ENCODE data around the gene SRC.

Gene SRC

DNA sequence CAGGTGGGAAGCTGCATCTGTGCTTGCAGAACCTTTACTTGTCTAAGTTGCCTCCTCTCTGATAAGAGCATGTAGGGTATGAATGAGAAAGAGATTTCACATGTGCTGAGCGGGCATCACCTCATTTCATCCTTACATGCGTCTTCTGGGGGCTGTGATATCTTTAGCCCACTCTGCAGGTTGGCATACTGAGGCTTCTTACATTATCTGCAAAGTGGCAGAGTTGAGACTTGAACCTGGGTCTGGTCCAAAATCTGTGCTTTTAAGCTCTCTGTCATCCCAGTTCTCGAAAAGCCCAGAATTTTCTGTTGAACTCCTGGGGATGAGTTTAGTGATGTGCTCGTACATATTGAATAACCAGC lies 2.0 kb upstream of the SRC start:
- no peak for TF ChIP-seq GABPA (IDR thresholded peaks at IDR 0.05; ENCODE audit: low read depth)
- TF ChIP-seq, protein P1, sequence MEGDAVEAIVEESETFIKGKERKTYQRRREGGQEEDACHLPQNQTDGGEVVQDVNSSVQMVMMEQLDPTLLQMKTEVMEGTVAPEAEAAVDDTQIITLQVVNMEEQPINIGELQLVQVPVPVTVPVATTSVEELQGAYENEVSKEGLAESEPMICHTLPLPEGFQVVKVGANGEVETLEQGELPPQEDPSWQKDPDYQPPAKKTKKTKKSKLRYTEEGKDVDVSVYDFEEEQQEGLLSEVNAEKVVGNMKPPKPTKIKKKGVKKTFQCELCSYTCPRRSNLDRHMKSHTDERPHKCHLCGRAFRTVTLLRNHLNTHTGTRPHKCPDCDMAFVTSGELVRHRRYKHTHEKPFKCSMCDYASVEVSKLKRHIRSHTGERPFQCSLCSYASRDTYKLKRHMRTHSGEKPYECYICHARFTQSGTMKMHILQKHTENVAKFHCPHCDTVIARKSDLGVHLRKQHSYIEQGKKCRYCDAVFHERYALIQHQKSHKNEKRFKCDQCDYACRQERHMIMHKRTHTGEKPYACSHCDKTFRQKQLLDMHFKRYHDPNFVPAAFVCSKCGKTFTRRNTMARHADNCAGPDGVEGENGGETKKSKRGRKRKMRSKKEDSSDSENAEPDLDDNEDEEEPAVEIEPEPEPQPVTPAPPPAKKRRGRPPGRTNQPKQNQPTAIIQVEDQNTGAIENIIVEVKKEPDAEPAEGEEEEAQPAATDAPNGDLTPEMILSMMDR (IDR thresholded peaks at IDR 0.05; ENCODE audit: insufficient read depth, low read length), result no peak
- TF ChIP-seq SPI1 (IDR thresholded peaks at IDR 0.05; ENCODE audit: borderline replicate concordance, low read depth), result no peak
- TF ChIP-seq, protein P2, sequence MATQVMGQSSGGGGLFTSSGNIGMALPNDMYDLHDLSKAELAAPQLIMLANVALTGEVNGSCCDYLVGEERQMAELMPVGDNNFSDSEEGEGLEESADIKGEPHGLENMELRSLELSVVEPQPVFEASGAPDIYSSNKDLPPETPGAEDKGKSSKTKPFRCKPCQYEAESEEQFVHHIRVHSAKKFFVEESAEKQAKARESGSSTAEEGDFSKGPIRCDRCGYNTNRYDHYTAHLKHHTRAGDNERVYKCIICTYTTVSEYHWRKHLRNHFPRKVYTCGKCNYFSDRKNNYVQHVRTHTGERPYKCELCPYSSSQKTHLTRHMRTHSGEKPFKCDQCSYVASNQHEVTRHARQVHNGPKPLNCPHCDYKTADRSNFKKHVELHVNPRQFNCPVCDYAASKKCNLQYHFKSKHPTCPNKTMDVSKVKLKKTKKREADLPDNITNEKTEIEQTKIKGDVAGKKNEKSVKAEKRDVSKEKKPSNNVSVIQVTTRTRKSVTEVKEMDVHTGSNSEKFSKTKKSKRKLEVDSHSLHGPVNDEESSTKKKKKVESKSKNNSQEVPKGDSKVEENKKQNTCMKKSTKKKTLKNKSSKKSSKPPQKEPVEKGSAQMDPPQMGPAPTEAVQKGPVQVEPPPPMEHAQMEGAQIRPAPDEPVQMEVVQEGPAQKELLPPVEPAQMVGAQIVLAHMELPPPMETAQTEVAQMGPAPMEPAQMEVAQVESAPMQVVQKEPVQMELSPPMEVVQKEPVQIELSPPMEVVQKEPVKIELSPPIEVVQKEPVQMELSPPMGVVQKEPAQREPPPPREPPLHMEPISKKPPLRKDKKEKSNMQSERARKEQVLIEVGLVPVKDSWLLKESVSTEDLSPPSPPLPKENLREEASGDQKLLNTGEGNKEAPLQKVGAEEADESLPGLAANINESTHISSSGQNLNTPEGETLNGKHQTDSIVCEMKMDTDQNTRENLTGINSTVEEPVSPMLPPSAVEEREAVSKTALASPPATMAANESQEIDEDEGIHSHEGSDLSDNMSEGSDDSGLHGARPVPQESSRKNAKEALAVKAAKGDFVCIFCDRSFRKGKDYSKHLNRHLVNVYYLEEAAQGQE (IDR thresholded peaks at IDR 0.05; ENCODE audit: insufficient replicate concordance, low read depth), result no peak
- no peak for TF ChIP-seq POLR2AphosphoS5 (IDR thresholded peaks at IDR 0.05; ENCODE audit: low read depth)
- no peak for DNase-seq (ENCODE audit: low read depth in 1 of 2, low spot score in 1 of 2)
- H3K27ac ChIP-seq (replicated peaks), result no peak overlapping the region
- H3K27me3 ChIP-seq (ENCODE audit: insufficient read depth, poor library complexity, severe bottlenecking), result no peaks in the 10 kb centered on the region
- no peak overlapping the region for H3K4me3 ChIP-seq (replicated peaks; ENCODE audit: insufficient read depth, low read length)

DNA sequence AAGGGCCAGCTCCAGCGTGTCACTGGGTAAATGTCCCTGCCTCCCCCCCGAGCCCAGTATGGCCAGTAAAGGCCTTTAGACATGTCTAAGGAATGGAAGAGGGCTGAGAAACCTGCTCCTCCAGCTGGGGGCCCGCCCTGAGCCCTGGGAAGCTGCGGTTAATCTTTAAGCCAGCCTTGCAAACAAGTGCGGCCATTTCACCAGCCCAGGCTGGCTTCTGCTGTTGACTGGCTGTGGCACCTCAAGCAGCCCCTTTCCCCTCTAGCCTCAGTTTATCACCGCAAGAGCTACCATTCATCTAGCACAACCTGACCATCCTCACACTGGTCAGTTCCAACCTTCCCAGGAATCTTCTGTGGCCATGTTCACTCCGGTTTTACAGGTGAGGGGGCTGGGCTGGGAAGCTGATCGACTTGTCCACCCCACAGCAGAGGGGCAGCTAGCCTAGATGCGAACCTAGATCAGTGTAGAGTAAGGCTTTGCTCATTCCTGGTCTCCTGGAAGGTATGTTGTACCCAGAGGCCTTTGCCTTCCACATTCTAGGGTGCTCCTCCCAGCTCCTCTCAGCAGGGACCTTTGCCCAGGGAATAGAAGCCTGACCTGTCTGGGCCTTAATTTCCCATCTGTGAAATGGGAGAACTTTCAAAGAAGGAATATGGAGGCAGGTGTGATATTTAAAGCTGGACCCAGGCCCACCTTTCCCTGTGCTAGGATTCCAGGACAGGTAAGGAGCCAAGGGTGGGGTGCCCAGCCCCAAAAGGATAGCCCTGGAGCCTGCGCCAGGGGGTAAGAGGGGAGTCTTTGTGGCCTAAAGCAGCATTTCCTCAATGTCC lies 1.2 kb upstream of the SRC start:
- no peak for DNase-seq (ENCODE audit: low read depth in 1 of 2, low spot score in 1 of 2)
- TF ChIP-seq GABPA (IDR thresholded peaks at IDR 0.05; ENCODE audit: low read depth) (no peak), SPI1 (IDR thresholded peaks at IDR 0.05; ENCODE audit: borderline replicate concordance, low read depth) (no peak), POLR2AphosphoS5 (IDR thresholded peaks at IDR 0.05; ENCODE audit: low read depth) (no peak)
- TF ChIP-seq, protein P2 (IDR thresholded peaks at IDR 0.05; ENCODE audit: insufficient replicate concordance, low read depth), result no peak
- TF ChIP-seq, protein P1 (IDR thresholded peaks at IDR 0.05; ENCODE audit: insufficient read depth, low read length), result no peak
- no peak overlapping the region for H3K4me3 ChIP-seq (replicated peaks; ENCODE audit: insufficient read depth, low read length)
- H3K27ac ChIP-seq (replicated peaks), result no peak overlapping the region
- no peaks in the 10 kb centered on the region for H3K27me3 ChIP-seq (ENCODE audit: insufficient read depth, poor library complexity, severe bottlenecking)

DNA sequence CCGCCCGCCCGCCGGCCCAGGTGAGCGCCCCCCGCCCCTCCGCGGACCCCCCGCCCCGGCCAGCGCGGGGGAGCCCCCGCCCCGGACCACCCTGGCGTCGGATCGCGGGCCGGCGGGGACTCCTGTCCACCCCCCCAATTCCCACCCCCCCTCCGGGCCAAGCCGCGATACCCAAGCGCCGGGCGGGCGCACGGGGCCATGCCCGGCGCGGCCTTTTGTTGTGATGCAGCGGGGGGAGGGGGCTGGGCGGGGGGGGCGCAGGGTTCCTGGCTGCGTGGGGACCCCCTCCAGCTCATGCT lies 245 bp downstream of the SRC start:
- H3K27me3 ChIP-seq (ENCODE audit: insufficient read depth, poor library complexity, severe bottlenecking), result no peaks in the 10 kb centered on the region
- no peak for DNase-seq (ENCODE audit: low read depth in 1 of 2, low spot score in 1 of 2)
- TF ChIP-seq, protein P1 (IDR thresholded peaks at IDR 0.05; ENCODE audit: insufficient read depth, low read length), result no peak
- TF ChIP-seq SPI1 (IDR thresholded peaks at IDR 0.05; ENCODE audit: borderline replicate concordance, low read depth), result no peak
- no peak for TF ChIP-seq GABPA (IDR thresholded peaks at IDR 0.05; ENCODE audit: low read depth)
- TF ChIP-seq, protein P2 (IDR thresholded peaks at IDR 0.05; ENCODE audit: insufficient replicate concordance, low read depth), result no peak
- no peak for TF ChIP-seq POLR2AphosphoS5 (IDR thresholded peaks at IDR 0.05; ENCODE audit: low read depth)
- H3K4me3 ChIP-seq (replicated peaks; ENCODE audit: insufficient read depth, low read length), result peak overlapping the region; percentile 58
- no peak overlapping the region for H3K27ac ChIP-seq (replicated peaks)

Measured in HL-60 (cell line).